Small intestine (tissue), 7 donors: ENCODE measurements around the gene RNF43. TPM values are rescaled to one million over a fixed set of nuclear protein-coding genes. Genes with fewer than 3 reads are reported as not detected.

ENCODE experiments used
- DNase-seq, 2 donors: peaks; one replicate each; pipeline versions ENCODE4 v3.0.0 to v3.0.0-alpha.2; 2013
- FAIRE-seq: peaks from 2 replicates; lab custom pipeline; 2012; peaks lifted over from hg19 to GRCh38; lab: Jason Lieb, UNC
- H3K27ac ChIP-seq, 3 donors: one replicate each; pipeline ENCODE4 v1.5.1; 2013; ENCODE audit warnings: low read length in 2 of 3, mild to moderate bottlenecking in 2 of 3, control low read depth in 1 of 3, inconsistent platforms in 1 of 3, low read depth in 1 of 3, moderate library complexity in 1 of 3
- H3K27me3 ChIP-seq, 3 donors: one replicate each; pipeline ENCODE4 v1.6.1; 2013; ENCODE audit warnings: low read length in 3 of 3, inconsistent platforms in 1 of 3; ENCODE audit not compliant: control insufficient read depth in 3 of 3, insufficient read depth in 3 of 3
- H3K36me3 ChIP-seq, 3 donors: one replicate each; pipeline ENCODE4 v1.6.1; 2013; ENCODE audit warnings: low read length in 3 of 3, inconsistent platforms in 1 of 3, low read depth in 1 of 3, mild to moderate bottlenecking in 1 of 3, moderate library complexity in 1 of 3; ENCODE audit not compliant: control insufficient read depth in 3 of 3, insufficient read depth in 2 of 3
- H3K4me1 ChIP-seq, 3 donors: one replicate each; pipeline ENCODE4 v1.6.1; 2013; ENCODE audit warnings: low read length in 2 of 3, inconsistent platforms in 1 of 3, low read depth in 1 of 3, mild to moderate bottlenecking in 1 of 3, moderate library complexity in 1 of 3; ENCODE audit not compliant: control insufficient read depth in 3 of 3, insufficient read depth in 2 of 3
- H3K4me3 ChIP-seq, 3 donors: one replicate each; pipeline ENCODE4 v1.5.1; 2013; ENCODE audit warnings: low read length in 3 of 3, control low read depth in 1 of 3, inconsistent platforms in 1 of 3, low read depth in 1 of 3, mild to moderate bottlenecking in 1 of 3, moderate library complexity in 1 of 3
- H3K9me3 ChIP-seq, 2 donors: one replicate each; pipeline ENCODE4 v1.6.1; 2013; ENCODE audit warnings: low read depth in 1 of 2, low read length in 1 of 2; ENCODE audit not compliant: control insufficient read depth in 2 of 2, insufficient read depth in 1 of 2
- WGBS, 3 donors: extraction: QIAGEN DNeasy Blood & Tissue Kit; methylation state at CpG; one replicate each; pipeline ENCODE4 v1.1.7; 2013; 5-methylcytosine and 5-hydroxymethylcytosine counted together
- polyA plus RNA-seq, 4 donors: library from polyadenylated mRNA; stranded (reverse) in 3 of 4; unstranded in 1 of 4; fragments of 200-250 nt in 3 of 4; fragments of 120-200 nt in 1 of 4; gene quantifications; one replicate each; pipeline versions ENCODE4 v1.2.1 to v1.2.3, GENCODE V29; 2013
- donor health status: healthy with polysubstance abuse.
- donor health status: control.
- donor health status: control.
- donor health status: Bipolar disorder and iron deficiency.
- donor health status: healthy.

RNF43 gene
- polyA plus RNA-seq, 4 donors = 3.5 to 29.4 (median 15.7) TPM

DNA sequence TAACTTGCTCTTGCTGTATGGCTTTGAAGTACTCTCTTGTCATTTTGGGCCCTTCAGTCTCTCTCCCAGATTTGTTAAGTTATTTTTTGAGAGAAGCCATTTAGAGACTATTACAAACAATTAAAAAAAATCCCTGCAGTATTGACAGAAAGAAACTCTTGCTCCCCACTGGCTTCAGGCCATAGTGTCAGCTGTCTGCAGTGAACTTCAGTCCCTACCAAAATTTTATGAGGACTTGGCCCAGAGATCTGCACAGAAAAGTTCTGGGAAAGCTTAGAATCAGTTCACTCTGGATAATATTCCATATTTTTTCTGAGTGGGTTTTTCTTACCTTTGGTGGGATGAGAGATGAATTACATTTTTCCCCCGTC is 34.5 kb downstream of the RNF43 start:
- Histone ChIP-seq H3K4me3 (no peak overlapping the region), H3K9me3 (no peaks in the 10 kb centered on the region), H3K27ac (peak overlapping the region in 2 of 3 donors; percentile 63 to 81), H3K4me1 (peaks cover 10 to 78% (median 16%) of the 10 kb centered on the region in 3 donors), H3K27me3 (no peaks in the 10 kb centered on the region), H3K36me3 (peaks cover 0 to 8% (median 0%) of the 10 kb centered on the region in 3 donors)
- whole genome bisulfite sequencing, 3 donors = 70 to 75% (median 71%) methylated on average over 1 of the region's 1 CpG
- FAIRE-seq (no peak), DNase-seq (peak in 1 of 2 donors; percentile 32)

- FAIRE-seq (no peak), DNase-seq (peak; percentile 48 to 53)
- Histone ChIP-seq H3K27ac (peak overlapping the region in 2 of 3 donors; percentile 63 to 81), H3K4me3 (no peak overlapping the region), H3K9me3 (no peaks in the 10 kb centered on the region), H3K4me1 (peaks cover 11 to 78% (median 16%) of the 10 kb centered on the region in 3 donors), H3K27me3 (no peaks in the 10 kb centered on the region), H3K36me3 (peaks cover 0 to 8% (median 0%) of the 10 kb centered on the region in 3 donors)
- WGBS, 3 donors = 8 to 20% (median 16%) methylated on average over 4 of the region's 4 CpGs
These were observed 35.0 kb downstream of the RNF43 start for GRCh38 chr17:58382108-58382871.

GRCh38 chr17:58381124-58382035 is 36.0 kb downstream of the RNF43 start:
- H3K4me3 ChIP-seq = no peak overlapping the region
- H3K36me3 ChIP-seq = peaks cover 0 to 8% (median 0%) of the 10 kb centered on the region in 3 donors
- DNase-seq = peak; percentile 21 to 89
- H3K27ac ChIP-seq = peak overlapping the region; percentile 2 to 81 (median 55)
- WGBS, 3 donors = 26 to 43% (median 29%) methylated on average over 3 of the region's 3 CpGs
- H3K9me3 ChIP-seq = no peaks in the 10 kb centered on the region
- H3K4me1 ChIP-seq = peaks cover 10 to 87% (median 16%) of the 10 kb centered on the region in 3 donors
- no peak for FAIRE-seq
- H3K27me3 ChIP-seq = no peaks in the 10 kb centered on the region

DNA sequence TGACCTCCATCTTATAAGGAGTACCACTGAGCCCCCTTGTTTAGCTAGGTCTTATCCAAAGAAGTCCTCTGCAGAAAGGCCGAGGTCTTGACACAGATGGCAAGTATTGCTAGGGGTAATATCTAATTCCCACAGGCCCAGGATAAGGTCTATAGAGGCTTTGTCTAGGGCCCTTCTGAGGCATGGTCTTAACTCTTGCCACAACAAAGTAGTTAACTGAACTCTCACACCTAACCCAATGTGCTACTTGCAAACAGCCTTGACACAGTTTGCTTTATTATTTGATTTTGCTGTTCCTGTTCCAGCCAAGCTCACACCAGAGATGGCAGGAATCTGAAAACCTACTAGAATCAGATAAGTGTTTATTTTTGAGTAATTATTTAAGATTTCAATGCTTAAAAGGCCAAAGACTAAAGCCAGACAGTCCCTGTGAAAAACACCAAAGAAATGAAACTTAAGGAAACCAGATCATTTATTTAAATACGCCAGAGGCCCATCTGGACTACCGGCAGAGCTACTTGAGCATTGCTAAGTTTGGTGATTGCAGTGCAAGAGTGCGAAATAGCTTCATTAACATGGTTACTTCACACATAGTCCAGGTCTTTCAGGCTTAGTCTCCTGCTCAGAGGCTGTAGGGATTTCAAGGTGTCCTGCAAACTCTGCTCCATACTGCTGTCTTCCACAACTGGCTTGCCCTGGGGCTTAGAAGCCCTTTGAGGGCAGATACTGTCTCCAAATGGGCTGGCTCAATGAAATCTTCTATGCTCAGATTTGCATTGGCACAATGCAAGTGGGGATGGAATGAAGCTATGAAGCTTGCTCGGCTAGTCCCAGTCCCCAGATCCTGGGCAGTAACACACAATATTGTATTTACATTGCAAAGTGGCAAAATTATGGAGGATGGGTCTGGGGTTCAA is 36.9 kb downstream of the RNF43 start:
- FAIRE-seq = no peak
- H3K27ac ChIP-seq = peak overlapping the region in 2 of 3 donors; percentile 32 to 81
- no peaks in the 10 kb centered on the region for H3K27me3 ChIP-seq
- H3K36me3 ChIP-seq = peaks cover 0 to 2% (median 0%) of the 10 kb centered on the region in 3 donors
- DNase-seq = no peak
- no peak overlapping the region for H3K4me3 ChIP-seq
- WGBS, 3 donors = 57 to 68% (median 62%) methylated on average over 5 of the region's 5 CpGs
- H3K4me1 ChIP-seq = peaks cover 15 to 94% (median 18%) of the 10 kb centered on the region in 3 donors
- no peaks in the 10 kb centered on the region for H3K9me3 ChIP-seq

DNA sequence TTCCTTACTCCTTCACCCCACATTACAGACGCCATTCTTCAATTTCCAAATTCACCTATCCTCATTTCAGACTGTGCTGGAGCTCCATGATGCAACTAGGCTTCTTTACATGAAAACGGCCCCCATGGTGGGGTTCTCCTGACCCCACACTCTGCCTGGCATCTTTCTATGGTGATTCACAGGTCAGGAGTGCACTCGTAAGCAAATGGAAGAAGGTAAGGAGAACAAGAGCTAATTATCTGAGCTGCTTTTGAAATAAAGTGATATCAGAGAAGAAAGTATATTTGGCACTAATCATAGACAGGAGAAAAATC is 37.9 kb downstream of the RNF43 start:
- Histone ChIP-seq H3K27me3 (no peaks in the 10 kb centered on the region), H3K4me3 (no peak overlapping the region), H3K36me3 (peaks cover 0 to 2% (median 0%) of the 10 kb centered on the region in 3 donors), H3K27ac (no peak overlapping the region), H3K4me1 (peaks cover 16 to 96% (median 18%) of the 10 kb centered on the region in 3 donors), H3K9me3 (no peaks in the 10 kb centered on the region)
- FAIRE-seq = no peak
- DNase-seq = no peak
- 36 to 59% (median 48%) methylated on average over 3 of the region's 3 CpGs for WGBS, 3 donors

- Histone ChIP-seq H3K36me3 (peaks cover 0 to 2% (median 0%) of the 10 kb centered on the region in 3 donors), H3K4me1 (peaks cover 16 to 92% (median 18%) of the 10 kb centered on the region in 3 donors), H3K27ac (peak overlapping the region in 2 of 3 donors; percentile 11 to 49), H3K4me3 (no peak overlapping the region), H3K27me3 (no peaks in the 10 kb centered on the region), H3K9me3 (no peaks in the 10 kb centered on the region)
- 25 to 49% (median 38%) methylated on average over 8 of the region's 8 CpGs for WGBS, 3 donors
- FAIRE-seq = no peak
- no peak for DNase-seq
These were observed 38.4 kb downstream of the RNF43 start for GRCh38 chr17:58378733-58379510.

GRCh38 chr17:58377661-58378060 is 39.7 kb downstream of the RNF43 start:
- Histone ChIP-seq H3K27ac (peak overlapping the region in 2 of 3 donors; percentile 36 to 48), H3K4me3 (no peak overlapping the region), H3K4me1 (peaks cover 17 to 82% (median 17%) of the 10 kb centered on the region in 3 donors), H3K27me3 (no peaks in the 10 kb centered on the region), H3K36me3 (peaks cover 0 to 7% (median 0%) of the 10 kb centered on the region in 3 donors), H3K9me3 (no peaks in the 10 kb centered on the region)
- DNase-seq (peak; percentile 67 to 74), FAIRE-seq (no peak)
- 23 to 59% (median 38%) methylated on average over 4 to 5 of the region's 5 CpGs for WGBS, 3 donors
